Measurements from ENCODE around the gene LARGE1. TPM values are rescaled to one million over a fixed set of nuclear protein-coding genes. Genes with fewer than 3 reads are reported as not detected.

Gene LARGE1
- total and polyA plus RNA-seq, 9 of the 15 experiments (the other 6 are each of a cell fraction or from before 2014, with no cell fraction given) = 0.01 to 0.66 (median 0.14) TPM; not detected in 2

- in situ Hi-C loops (cut with MboI) = no loop called here
- 0% methylated on average over 5 of the region's 6 CpGs for WGBS (ENCODE audit: insufficient coverage, low coverage, missing lambda C conversion rate)
- no TSS peak for BruUV-seq (replicated peaks)
- TF ChIP-seq ZBTB34 (CRISPR knock-in tag; IDR thresholded peaks at IDR 0.05) (no peak), SIRT6 (IDR thresholded peaks at IDR 0.05; ENCODE audit: low read depth, low read length) (no peak), RHOXF2B (CRISPR knock-in tag; conservative IDR thresholded peaks at IDR 0.05) (no peak), ZFP36 (IDR thresholded peaks at IDR 0.05; ENCODE audit: low read depth, low read length, partially characterized antibody) (no peak), NKRF (IDR thresholded peaks at IDR 0.05; ENCODE audit: borderline replicate concordance) (no peak), DLX4 (CRISPR knock-in tag; IDR thresholded peaks at IDR 0.05) (no peak), HEY1 (CRISPR knock-in tag; IDR thresholded peaks at IDR 0.05; ENCODE audit: borderline replicate concordance) (no peak), TAF7 (tag; IDR thresholded peaks at IDR 0.05) (no peak), ATF1 (CRISPR knock-in tag; IDR thresholded peaks at IDR 0.05) (no peak), ATF1 (tag; IDR thresholded peaks at IDR 0.05) (no peak), HMGN3 (IDR thresholded peaks at IDR 0.05; ENCODE audit: borderline replicate concordance, extremely low read depth, insufficient read length, low read depth, low read length) (no peak), EP400 (IDR thresholded peaks at IDR 0.05) (no peak), HNRNPL (IDR thresholded peaks at IDR 0.05; ENCODE audit: low read depth, low read length) (no peak), KDM4B (IDR thresholded peaks at IDR 0.05; ENCODE audit: borderline replicate concordance in 2 of 2, low read depth in 1 of 2) (no peak), RNF2 (IDR thresholded peaks at IDR 0.05) (no peak), MTF1 (CRISPR knock-in tag; IDR thresholded peaks at IDR 0.05; ENCODE audit: borderline replicate concordance) (no peak), YY1 (IDR thresholded peaks at IDR 0.05; ENCODE audit: borderline replicate concordance in 1 of 3, control insufficient read depth in 1 of 3, extremely low read depth in 1 of 3, insufficient read depth in 3 of 3, insufficient read length in 1 of 3, insufficient replicate concordance in 2 of 3, low read depth in 1 of 3, low read length in 2 of 3) (no peak), ZNF639 (CRISPR knock-in tag; conservative IDR thresholded peaks at IDR 0.05 in 1 of 2, IDR thresholded peaks at IDR 0.05 in 1 of 2) (no peak)
These were observed 315.1 kb downstream of the LARGE1 start for GRCh38 chr22:33605221-33605620.

More at GRCh38 chr22:33605221-33605620, 315.1 kb downstream of the LARGE1 start:
- intact Hi-C loops (cut with micrococcal nuclease) = no loop called here
- Histone ChIP-seq H3K27ac (ENCODE audit: extremely low read depth, low read depth, low read length) (no peak overlapping the region), H3K9me1 (ENCODE audit: control insufficient read depth, insufficient read depth, low read length) (no peaks in the 10 kb centered on the region), H3K4me3 (no peak overlapping the region), H4K20me1 (replicated peaks; ENCODE audit: control insufficient read depth, insufficient read depth, low read length) (no peaks in the 10 kb centered on the region), H3K27me3 (ENCODE audit: control insufficient read depth in 2 of 2, insufficient read depth in 2 of 2, low read length in 2 of 2) (no peaks in the 10 kb centered on the region), H2AFZ (ENCODE audit: low read depth, low read length) (no peak overlapping the region), H3K9me3 (replicated peaks; ENCODE audit: control insufficient read depth, insufficient read depth, low read depth, low read length) (no peaks in the 10 kb centered on the region), H3K4me1 (replicated peaks in 1 of 2; ENCODE audit: control insufficient read depth in 2 of 2, insufficient read depth in 2 of 2, low read length in 2 of 2) (no peaks in the 10 kb centered on the region), H3K79me2 (ENCODE audit: control insufficient read depth, insufficient read depth, low read length) (no peaks in the 10 kb centered on the region), H3K9ac (ENCODE audit: insufficient read depth in 1 of 2, low read depth in 2 of 2, low read length in 2 of 2) (no peak overlapping the region), H3K36me3 (ENCODE audit: control insufficient read depth, insufficient read depth, low read length) (no peaks in the 10 kb centered on the region), H3K4me2 (ENCODE audit: insufficient read depth, low read length) (no peak overlapping the region)
- CTCF ChIA-PET (ENCODE audit: low intra/inter-chr PET ratio) = no interaction called here
- POLR2A ChIA-PET = no interaction called here
- ATAC-seq = no peak
- DNase-seq (ENCODE audit: extremely low read depth in 1 of 4, low spot score in 3 of 4) = no peak
- FAIRE-seq = no peak

Data from K562 (cell line).